GM19025 (cell line): ENCODE data around the gene SRRM1.
A peak's percentile ranks its signal among the peaks of the same experiment; 100 is the strongest.
"Not testable (repeated sequence)": the region's sequence is repeated elsewhere in the genome, so short reads cannot be mapped to it uniquely, and the experiment has no call there.

Experiments used
- ATAC-seq: cut with Tn5 transposase; IDR thresholded peaks from one replicate; pipeline ENCODE4 v1.9.1; 2021; ENCODE audit warnings: mild to moderate bottlenecking, low read depth, moderate library complexity; ENCODE audit not compliant: unreplicated experiment

Gene SRRM1

GRCh38 chr1:24692351-24692980 is 49.4 kb downstream of the SRRM1 start:
- ATAC-seq: no peak

- ATAC-seq: no peak
Measured at GRCh38 chr1:24693827-24694379, 50.8 kb downstream of the SRRM1 start.

- ATAC-seq: no peak
Measured at GRCh38 chr1:24694380-24694843, 51.3 kb downstream of the SRRM1 start.

- ATAC-seq: no peak
Measured at GRCh38 chr1:24695202-24695974, 52.3 kb downstream of the SRRM1 start.

GRCh38 chr1:24696041-24696755 is 53.1 kb downstream of the SRRM1 start:
- no peak for ATAC-seq

GRCh38 chr1:24696756-24697330 is 53.7 kb downstream of the SRRM1 start:
- no peak for ATAC-seq

GRCh38 chr1:24697453-24698001 is 54.4 kb downstream of the SRRM1 start:
- ATAC-seq: not testable (repeated sequence)

GRCh38 chr1:24698326-24698725 is 55.2 kb downstream of the SRRM1 start:
- not testable (repeated sequence) for ATAC-seq

GRCh38 chr1:24699628-24700027 is 56.5 kb downstream of the SRRM1 start:
- ATAC-seq: no peak

- no peak for ATAC-seq
Measured at GRCh38 chr1:24702511-24703293, 59.6 kb downstream of the SRRM1 start.

GRCh38 chr1:24704411-24705259 is 61.5 kb downstream of the SRRM1 start:
- no peak for ATAC-seq

- ATAC-seq: peak; percentile 75
Measured at GRCh38 chr1:24705260-24706073, 62.4 kb downstream of the SRRM1 start.

GRCh38 chr1:24706074-24706389 is 62.9 kb downstream of the SRRM1 start:
- not testable (repeated sequence) for ATAC-seq

- no peak for ATAC-seq
Measured at GRCh38 chr1:24707687-24708086, 64.6 kb downstream of the SRRM1 start.

GRCh38 chr1:24708938-24709337 is 65.8 kb downstream of the SRRM1 start:
- ATAC-seq: no peak

GRCh38 chr1:24709791-24710441 is 66.8 kb downstream of the SRRM1 start:
- no peak for ATAC-seq

GRCh38 chr1:24711329-24711728 is 68.2 kb downstream of the SRRM1 start:
- ATAC-seq: no peak

GRCh38 chr1:24713176-24713575 is 70.1 kb downstream of the SRRM1 start:
- no peak for ATAC-seq
